ENCODE measurements around the gene PARVA.

The PARVA gene

GRCh38 chr11:12430351-12430750 is 53.0 kb downstream of the PARVA start:
- no peak overlapping the region for H3K4me3 Mint-ChIP-seq
- no peaks in the 10 kb centered on the region for H3K36me3 Mint-ChIP-seq
- ATAC-seq (no peak), DNase-seq (ENCODE audit: low spot score in 2 of 2) (no peak)
- no peaks in the 10 kb centered on the region for H3K4me1 Mint-ChIP-seq
- H3K9me3 Mint-ChIP-seq, result no peaks in the 10 kb centered on the region
- H3K27ac Mint-ChIP-seq, result no peak overlapping the region

- DNase-seq (ENCODE audit: low spot score in 2 of 2), result no peak
- Mint-ChIP-seq H3K4me3 (no peak overlapping the region), H3K4me1 (no peaks in the 10 kb centered on the region), H3K36me3 (no peaks in the 10 kb centered on the region), H3K27ac (no peak overlapping the region), H3K9me3 (no peaks in the 10 kb centered on the region)
- ATAC-seq, result no peak
These were observed 53.7 kb downstream of the PARVA start for GRCh38 chr11:12430954-12431595.

- Mint-ChIP-seq H3K27ac (no peak overlapping the region), H3K36me3 (no peaks in the 10 kb centered on the region), H3K4me3 (no peak overlapping the region), H3K9me3 (no peaks in the 10 kb centered on the region), H3K4me1 (no peaks in the 10 kb centered on the region)
- no peak for ATAC-seq
- no peak for DNase-seq (ENCODE audit: low spot score in 2 of 2)
These were observed 55.1 kb downstream of the PARVA start for GRCh38 chr11:12432507-12432906.

- H3K4me3 Mint-ChIP-seq, result no peak overlapping the region
- no peak for ATAC-seq
These were observed 55.8 kb downstream of the PARVA start for GRCh38 chr11:12433121-12433520.

GRCh38 chr11:12433571-12434324 is 56.4 kb downstream of the PARVA start:
- H3K36me3 Mint-ChIP-seq, result no peaks in the 10 kb centered on the region
- no peak overlapping the region for H3K4me3 Mint-ChIP-seq
- no peaks in the 10 kb centered on the region for H3K9me3 Mint-ChIP-seq
- no peaks in the 10 kb centered on the region for H3K4me1 Mint-ChIP-seq
- no peak for DNase-seq (ENCODE audit: low spot score in 2 of 2)
- no peak for ATAC-seq
- no peak overlapping the region for H3K27ac Mint-ChIP-seq

More at GRCh38 chr11:12433121-12433520, 55.8 kb downstream of the PARVA start:
- Mint-ChIP-seq H3K4me1 (no peaks in the 10 kb centered on the region), H3K9me3 (no peaks in the 10 kb centered on the region), H3K27ac (no peak overlapping the region), H3K36me3 (no peaks in the 10 kb centered on the region)
- DNase-seq (ENCODE audit: low spot score in 2 of 2), result no peak

GRCh38 chr11:12434325-12434654 is 56.9 kb downstream of the PARVA start:
- Mint-ChIP-seq H3K4me3 (no peak overlapping the region), H3K9me3 (no peaks in the 10 kb centered on the region), H3K4me1 (no peaks in the 10 kb centered on the region), H3K36me3 (no peaks in the 10 kb centered on the region), H3K27ac (no peak overlapping the region)
- no peak for DNase-seq (ENCODE audit: low spot score in 2 of 2)
- ATAC-seq, result no peak

- no peaks in the 10 kb centered on the region for H3K4me1 Mint-ChIP-seq
- no peaks in the 10 kb centered on the region for H3K36me3 Mint-ChIP-seq
- no peaks in the 10 kb centered on the region for H3K9me3 Mint-ChIP-seq
- ATAC-seq (no peak), DNase-seq (ENCODE audit: low spot score in 2 of 2) (no peak)
- no peak overlapping the region for H3K4me3 Mint-ChIP-seq
- H3K27ac Mint-ChIP-seq, result no peak overlapping the region
These were observed 57.9 kb downstream of the PARVA start for GRCh38 chr11:12435264-12435663.

- no peaks in the 10 kb centered on the region for H3K36me3 Mint-ChIP-seq
- ATAC-seq, result no peak
These were observed 58.9 kb downstream of the PARVA start for GRCh38 chr11:12436266-12436665.

GRCh38 chr11:12438291-12438690 is 60.9 kb downstream of the PARVA start:
- H3K27ac Mint-ChIP-seq, result no peak overlapping the region
- ATAC-seq (no peak), DNase-seq (ENCODE audit: low spot score in 2 of 2) (no peak)
- no peaks in the 10 kb centered on the region for H3K4me1 Mint-ChIP-seq
- no peaks in the 10 kb centered on the region for H3K36me3 Mint-ChIP-seq
- no peaks in the 10 kb centered on the region for H3K9me3 Mint-ChIP-seq
- H3K4me3 Mint-ChIP-seq, result no peak overlapping the region

More at GRCh38 chr11:12436266-12436665, 58.9 kb downstream of the PARVA start:
- no peaks in the 10 kb centered on the region for H3K4me1 Mint-ChIP-seq
- H3K9me3 Mint-ChIP-seq, result no peaks in the 10 kb centered on the region
- DNase-seq (ENCODE audit: low spot score in 2 of 2), result no peak
- no peak overlapping the region for H3K4me3 Mint-ChIP-seq
- H3K27ac Mint-ChIP-seq, result no peak overlapping the region

- H3K36me3 Mint-ChIP-seq, result no peaks in the 10 kb centered on the region
- no peaks in the 10 kb centered on the region for H3K9me3 Mint-ChIP-seq
- no peak overlapping the region for H3K4me3 Mint-ChIP-seq
- ATAC-seq (no peak), DNase-seq (ENCODE audit: low spot score in 2 of 2) (no peak)
- H3K4me1 Mint-ChIP-seq, result no peaks in the 10 kb centered on the region
- no peak overlapping the region for H3K27ac Mint-ChIP-seq
These were observed 62.2 kb downstream of the PARVA start for GRCh38 chr11:12439615-12440014.

- DNase-seq (ENCODE audit: low spot score in 2 of 2) (no peak), ATAC-seq (no peak)
- Mint-ChIP-seq H3K4me3 (no peak overlapping the region), H3K36me3 (no peaks in the 10 kb centered on the region), H3K9me3 (no peaks in the 10 kb centered on the region), H3K27ac (no peak overlapping the region), H3K4me1 (no peaks in the 10 kb centered on the region)
These were observed 63.2 kb downstream of the PARVA start for GRCh38 chr11:12440565-12440964.

- H3K36me3 Mint-ChIP-seq, result no peaks in the 10 kb centered on the region
These were observed 64.0 kb downstream of the PARVA start for GRCh38 chr11:12441231-12441861.

GRCh38 chr11:12444601-12445000 is 67.2 kb downstream of the PARVA start:
- no peak for ATAC-seq

More at GRCh38 chr11:12441231-12441861, 64.0 kb downstream of the PARVA start:
- Mint-ChIP-seq H3K4me1 (no peaks in the 10 kb centered on the region), H3K27ac (no peak overlapping the region), H3K9me3 (no peaks in the 10 kb centered on the region), H3K4me3 (no peak overlapping the region)
- DNase-seq (ENCODE audit: low spot score in 2 of 2) (no peak), ATAC-seq (no peak)

GRCh38 chr11:12445001-12445400 is 67.6 kb downstream of the PARVA start:
- DNase-seq (ENCODE audit: low spot score in 2 of 2) (no peak), ATAC-seq (no peak)
- no peaks in the 10 kb centered on the region for H3K9me3 Mint-ChIP-seq
- H3K4me3 Mint-ChIP-seq, result no peak overlapping the region
- no peak overlapping the region for H3K27ac Mint-ChIP-seq
- no peaks in the 10 kb centered on the region for H3K4me1 Mint-ChIP-seq
- no peaks in the 10 kb centered on the region for H3K36me3 Mint-ChIP-seq

More at GRCh38 chr11:12444601-12445000, 67.2 kb downstream of the PARVA start:
- Mint-ChIP-seq H3K36me3 (no peaks in the 10 kb centered on the region), H3K4me3 (no peak overlapping the region), H3K4me1 (no peaks in the 10 kb centered on the region), H3K27ac (no peak overlapping the region), H3K9me3 (no peaks in the 10 kb centered on the region)
- no peak for DNase-seq (ENCODE audit: low spot score in 2 of 2)

- DNase-seq (ENCODE audit: low spot score in 2 of 2) (no peak), ATAC-seq (no peak)
- no peaks in the 10 kb centered on the region for H3K4me1 Mint-ChIP-seq
- H3K9me3 Mint-ChIP-seq, result no peaks in the 10 kb centered on the region
- H3K4me3 Mint-ChIP-seq, result no peak overlapping the region
- H3K27ac Mint-ChIP-seq, result no peak overlapping the region
- no peaks in the 10 kb centered on the region for H3K36me3 Mint-ChIP-seq
These were observed 69.5 kb downstream of the PARVA start for GRCh38 chr11:12446863-12447262.
